GM19025 (cell line): Measurements from ENCODE around the gene PAQR5.
"Not testable (repeated sequence)": the region's sequence is repeated elsewhere in the genome, so short reads cannot be mapped to it uniquely, and the experiment has no call there.

Source experiments
- ATAC-seq: cut with Tn5 transposase; IDR thresholded peaks from one replicate; pipeline ENCODE4 v1.9.1; 2021; ENCODE audit warnings: mild to moderate bottlenecking, low read depth, moderate library complexity; ENCODE audit not compliant: unreplicated experiment

The PAQR5 gene

GRCh38 chr15:69344238-69344637 is 45.5 kb downstream of the PAQR5 start:
- no peak for ATAC-seq

- ATAC-seq, result no peak
These were observed 47.4 kb downstream of the PAQR5 start for GRCh38 chr15:69346112-69346511.

GRCh38 chr15:69351333-69351732 is 52.6 kb downstream of the PAQR5 start:
- ATAC-seq, result no peak

- no peak for ATAC-seq
These were observed 53.2 kb downstream of the PAQR5 start for GRCh38 chr15:69351884-69352283.

- ATAC-seq, result no peak
These were observed 59.4 kb downstream of the PAQR5 start for GRCh38 chr15:69357773-69358771.

GRCh38 chr15:69358850-69359249 is 60.1 kb downstream of the PAQR5 start:
- ATAC-seq, result no peak

- ATAC-seq, result no peak
These were observed 61.0 kb downstream of the PAQR5 start for GRCh38 chr15:69359722-69360121.

- no peak for ATAC-seq
These were observed 61.9 kb downstream of the PAQR5 start for GRCh38 chr15:69360642-69361041.

- no peak for ATAC-seq
These were observed 68.5 kb downstream of the PAQR5 start for GRCh38 chr15:69367236-69367635.

GRCh38 chr15:69369631-69370030 is 70.9 kb downstream of the PAQR5 start:
- no peak for ATAC-seq

GRCh38 chr15:69373406-69373805 is 74.7 kb downstream of the PAQR5 start:
- no peak for ATAC-seq

- ATAC-seq, result no peak
These were observed 76.6 kb downstream of the PAQR5 start for GRCh38 chr15:69375151-69375790.

- ATAC-seq, result no peak
These were observed 78.7 kb downstream of the PAQR5 start for GRCh38 chr15:69377216-69377970.

GRCh38 chr15:69380100-69380725 is 81.5 kb downstream of the PAQR5 start:
- no peak for ATAC-seq

- no peak for ATAC-seq
These were observed 82.0 kb downstream of the PAQR5 start for GRCh38 chr15:69380726-69381105.

- ATAC-seq, result not testable (repeated sequence)
These were observed 83.5 kb downstream of the PAQR5 start for GRCh38 chr15:69382176-69382575.

- ATAC-seq, result not testable (repeated sequence)
These were observed 85.4 kb downstream of the PAQR5 start for GRCh38 chr15:69384066-69384465.

- no peak for ATAC-seq
These were observed 86.2 kb downstream of the PAQR5 start for GRCh38 chr15:69384626-69385598.

GRCh38 chr15:69385831-69386230 is 87.1 kb downstream of the PAQR5 start:
- no peak for ATAC-seq
